GM12878 (cell line): ENCODE results near the gene SRPK2. TPM values are rescaled to one million over a fixed set of nuclear protein-coding genes. Genes with fewer than 3 reads are reported as not detected.

Experiments used
- ATAC-seq: fragments of 200-7000 bp; cut with Tn5 transposase; 3 replicates; pipeline ENCODE4 v1.9.1; 2020; ENCODE audit warnings: mild to moderate bottlenecking, moderate library complexity
- BruUV-seq: library from RNA; stranded (reverse); fragments of 400-500 nt; replicated peaks from 2 replicates; lab custom pipeline; 2021; lab: Mats Ljungman, UMichigan
- CTCF ChIA-PET: fragments of 300-600 bp; sonication (Branson Sonifier 250); formaldehyde crosslinking; extraction: SDS; loops from one replicate; lab custom pipeline; 2021; ENCODE audit warnings: inconsistent platforms; lab: Yijun Ruan, JAX
- POLR2A ChIA-PET: fragments of 350-600 bp; formaldehyde crosslinking; extraction: SDS; loops from one replicate; lab custom pipeline; 2021; ENCODE audit warnings: inconsistent platforms; lab: Charles Lee
- RAD21 ChIA-PET: fragments of 300-600 bp; sonication (Branson Sonifier 250); formaldehyde crosslinking; loops from one replicate; lab custom pipeline; 2023; ENCODE audit warnings: antibody characterized with exemption; ENCODE audit not compliant: unreplicated experiment; lab: Charles Lee
- SMC1A ChIA-PET: fragments of 300-600 bp; sonication (Branson Sonifier 250); formaldehyde crosslinking; loops from one replicate; lab custom pipeline; 2023; ENCODE audit not compliant: unreplicated experiment, uncharacterized antibody; lab: Charles Lee
- DNase-seq: peaks from one replicate; pipeline ENCODE4 v3.0.0-alpha.2; 2011; ENCODE audit warnings: low read depth, low spot score
- FAIRE-seq: peaks from 3 replicates; lab custom pipeline; 2011; peaks lifted over from hg19 to GRCh38; lab: Jason Lieb, UNC
- H2AFZ ChIP-seq: 2 replicates; pipeline ENCODE4 v1.6.0; 2011; ENCODE audit warnings: low read depth, low read length, control low read depth; ENCODE audit not compliant: control insufficient read depth
- H3K27ac ChIP-seq: 2 replicates; pipeline ENCODE4 v1.5.1; 2011; ENCODE audit warnings: control low read depth; ENCODE audit not compliant: control insufficient read depth, insufficient read depth
- H3K27me3 ChIP-seq, 2 experiments: replicated peaks in 1 of 2; 2 replicates each; pipeline versions ENCODE4 v1.6.0 to v1.6.1; 2011; ENCODE audit warnings: low read length in 1 of 2; ENCODE audit not compliant: control insufficient read depth in 2 of 2, insufficient read depth in 2 of 2
- H3K36me3 ChIP-seq, 2 experiments: 2 replicates each; pipeline ENCODE4 v1.5.1; 2011; ENCODE audit warnings: low read length in 1 of 2; ENCODE audit not compliant: control insufficient read depth in 2 of 2, insufficient read depth in 2 of 2
- H3K4me1 ChIP-seq: 2 replicates; pipeline ENCODE4 v1.6.1; 2011; ENCODE audit warnings: mild to moderate bottlenecking, low read length, moderate library complexity, mixed read lengths; ENCODE audit not compliant: control insufficient read depth, insufficient read depth
- H3K4me2 ChIP-seq: 2 replicates; pipeline ENCODE4 v1.6.0; 2011; ENCODE audit warnings: control low read depth; ENCODE audit not compliant: control insufficient read depth, insufficient read depth
- H3K4me3 ChIP-seq: fragments of 200-600 bp; sonication (generic); 2 replicates; pipeline ENCODE4 v1.5.1; 2016
- H3K79me2 ChIP-seq: 2 replicates; pipeline ENCODE4 v1.6.0; 2011; ENCODE audit warnings: low read length; ENCODE audit not compliant: control insufficient read depth, insufficient read depth
- H3K9ac ChIP-seq: 2 replicates; pipeline ENCODE4 v1.8.0; 2011; ENCODE audit warnings: low read length, control low read depth, mixed read lengths; ENCODE audit not compliant: control insufficient read depth, insufficient read depth
- H3K9me3 ChIP-seq: replicated peaks from 3 replicates; pipeline ENCODE4 v1.5.1; 2011; ENCODE audit warnings: mild to moderate bottlenecking, low read length; ENCODE audit not compliant: control insufficient read depth, insufficient read depth
- H4K20me1 ChIP-seq: 2 replicates; pipeline ENCODE4 v1.6.0; 2011; ENCODE audit not compliant: control insufficient read depth, insufficient read depth
- ESRRA ChIP-seq: IDR thresholded peaks from 2 replicates; pipeline ENCODE4 v1.6.1; 2012; ENCODE audit warnings: mild to moderate bottlenecking, low read length, improper control_type of control experiment
- GATAD2B ChIP-seq: fragments of 450-650 bp; conservative IDR thresholded peaks from 2 replicates; pipeline ENCODE4 v1.6.1; 2017; ENCODE audit warnings: low read depth, mild to moderate bottlenecking, moderate library complexity
- KLF5 ChIP-seq: fragments of 450-650 bp; IDR thresholded peaks from 2 replicates; pipeline ENCODE4 v1.6.1; 2014; ENCODE audit warnings: mild to moderate bottlenecking; ENCODE audit not compliant: partially characterized antibody
- NR2C2 ChIP-seq: IDR thresholded peaks from 2 replicates; pipeline ENCODE4 v1.6.1; 2011; ENCODE audit warnings: borderline replicate concordance, low read depth; ENCODE audit not compliant: control insufficient read depth, insufficient read length
- POLR2AphosphoS2 ChIP-seq: IDR thresholded peaks from 2 replicates; pipeline ENCODE4 v1.6.1; 2011; ENCODE audit warnings: low read depth, mild to moderate bottlenecking, low read length, improper control_type of control experiment, moderate library complexity
- SREBF2 ChIP-seq: IDR thresholded peaks from 2 replicates; pipeline ENCODE4 v1.6.1; 2012; ENCODE audit warnings: mild to moderate bottlenecking, low read length
- SRF ChIP-seq, 2 experiments: IDR thresholded peaks; 2 replicates each; pipeline ENCODE4 v1.6.1; 2011; ENCODE audit warnings: low read depth in 2 of 2, low read length in 2 of 2, mild to moderate bottlenecking in 1 of 2, moderate library complexity in 1 of 2
- TARDBP ChIP-seq: IDR thresholded peaks from 2 replicates; pipeline ENCODE4 v1.6.1; 2016; ENCODE audit warnings: borderline replicate concordance
- ZBTB33 ChIP-seq: fragments of 450-650 bp; IDR thresholded peaks from 2 replicates; pipeline ENCODE4 v1.6.1; 2017; ENCODE audit warnings: mild to moderate bottlenecking
- ZZZ3 ChIP-seq: IDR thresholded peaks from 2 replicates; pipeline ENCODE4 v1.6.1; 2011; ENCODE audit warnings: low read depth; ENCODE audit not compliant: control insufficient read depth, insufficient read length
- WGBS: methylation state at CpG from one replicate; pipeline ENCODE4 v1.1.6; 2016; ENCODE audit warnings: low lambda C conversion rate; ENCODE audit not compliant: insufficient replicate concordance, insufficient coverage; ENCODE audit errors: missing lambda C conversion rate; 5-methylcytosine and 5-hydroxymethylcytosine counted together
- in situ Hi-C: fragments of 300-500 bp; cut with MboI; formaldehyde crosslinking; loops from 9 replicates; pipeline ENCODE4 v1.14.3; 2018; ENCODE audit warnings: mixed read lengths
- intact Hi-C: fragments of 100-400 bp; cut with micrococcal nuclease; formaldehyde crosslinking; loops from one replicate; pipeline ENCODE4 v1.14.2; 2022; ENCODE audit not compliant: unreplicated experiment
- polyA plus RNA-seq, 11 experiments: library from polyadenylated mRNA; depleted of rRNA in 4 of 11; unstranded in 6 of 11; stranded (reverse) in 5 of 11; fragments of >200 nt; fragmentation: Nextera tagmentation in 4 of 11; fragmentation: Illumina TruSeq in 1 of 11; extraction: Ambion mirVana in 4 of 11; extraction: Trizol in 1 of 11; gene quantifications; 1 replicate in 1 of 11; 2 replicates in 10 of 11; pipeline versions ENCODE4 v1.2.1 to v1.2.3, GENCODE V29; 2011 to 2016; ENCODE audit warnings: inconsistent platforms in 2 of 11, missing spikeins in 2 of 11, low read depth in 1 of 11
- total RNA-seq, 4 experiments: library from RNA; depleted of rRNA in 3 of 4; stranded (reverse); fragments of >200 nt in 3 of 4; fragmentation: Illumina TruSeq in 1 of 4; extraction: Trizol in 1 of 4; gene quantifications; 2 replicates each; pipeline versions ENCODE4 v1.2.1 to v1.2.3, GENCODE V29; 2013 to 2021
- TF ChIP-seq, protein P1 (sequence below): fragments of 450-650 bp; IDR thresholded peaks from 2 replicates; pipeline ENCODE4 v1.6.1; 2017; ENCODE audit warnings: mild to moderate bottlenecking, low read depth, inconsistent platforms; ENCODE audit not compliant: poor library complexity, severe bottlenecking
- TF ChIP-seq, protein P2 (sequence below): fragments of 450-650 bp; conservative IDR thresholded peaks from 2 replicates; pipeline ENCODE4 v1.6.1; 2017; ENCODE audit warnings: mild to moderate bottlenecking, moderate library complexity

Gene SRPK2
- total and polyA plus RNA-seq, 10 of the 15 experiments (the other 5 are each of a cell fraction or from before 2014, with no cell fraction given): 13.2 to 32.8 (median 24.5) TPM

DNA sequence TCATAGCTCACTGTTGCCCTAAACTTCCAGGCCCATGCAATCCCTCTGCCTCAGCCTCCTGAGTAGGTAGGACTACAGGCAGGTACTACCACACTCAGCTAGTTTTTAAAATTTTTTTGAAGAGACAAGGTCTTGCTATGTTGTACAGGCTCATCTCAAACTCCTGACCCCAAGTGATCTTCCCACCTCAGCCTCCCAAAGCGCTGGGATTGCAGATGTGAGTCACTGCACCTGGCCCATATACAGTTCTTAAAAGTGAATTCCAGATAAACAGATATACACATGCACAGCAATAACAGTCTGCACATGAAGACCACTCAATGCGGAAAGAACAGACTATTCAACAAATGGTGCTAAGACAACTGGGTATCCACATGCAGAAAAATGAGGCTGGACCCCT, 67.8 kb downstream of the SRPK2 start:
- DNase-seq: no peak
- Histone ChIP-seq H3K27ac (no peak overlapping the region), H3K4me2 (no peak overlapping the region), H3K4me1 (peaks cover 10% of the 10 kb centered on the region), H4K20me1 (no peaks in the 10 kb centered on the region), H3K9ac (no peak overlapping the region), H3K4me3 (no peak overlapping the region), H3K36me3 (no peaks in the 10 kb centered on the region), H3K9me3 (no peaks in the 10 kb centered on the region; the same call in 2 of the 3 replicates), H2AFZ (no peak overlapping the region), H3K79me2 (peaks cover 23% of the 10 kb centered on the region), H3K27me3 (no peaks in the 10 kb centered on the region)
- ChIA-PET CTCF (interaction anchor here (1.0 to 2.2 kb wide), 9 partner anchors 13 to 340 kb away, joined by 3 to 13 read pairs (median 4); partner anchors contain the start of gene RINT1), POLR2A (interaction anchor here (0.5 to 3.7 kb wide), 4 partner anchors 13 to 36 kb away, joined by 3 to 22 read pairs (median 4); no protein-coding TSS in a partner anchor), SMC1A (interaction anchor here (0.6 to 2.4 kb wide), 17 partner anchors 8 to 340 kb away, joined by 3 to 16 read pairs (median 4); no protein-coding TSS in a partner anchor), RAD21 (interaction anchor here (0.7 to 2.1 kb wide), 7 partner anchors 8 to 96 kb away, joined by 3 to 9 read pairs (median 5); no protein-coding TSS in a partner anchor)
- FAIRE-seq: no peak
- no peak for TF ChIP-seq SREBF2
- no peak for TF ChIP-seq TARDBP
- no peak for TF ChIP-seq POLR2AphosphoS2
- no peak for TF ChIP-seq KLF5
- no peak for TF ChIP-seq GATAD2B
- TF ChIP-seq ESRRA: no peak
- TF ChIP-seq SRF (IDR thresholded peaks at IDR 0.05; ENCODE audit: low read depth in 2 of 2, low read length in 2 of 2): no peak
- no peak for TF ChIP-seq ZZZ3
- TF ChIP-seq NR2C2: no peak
- TF ChIP-seq ZBTB33: no peak
- TF ChIP-seq, protein P1, sequence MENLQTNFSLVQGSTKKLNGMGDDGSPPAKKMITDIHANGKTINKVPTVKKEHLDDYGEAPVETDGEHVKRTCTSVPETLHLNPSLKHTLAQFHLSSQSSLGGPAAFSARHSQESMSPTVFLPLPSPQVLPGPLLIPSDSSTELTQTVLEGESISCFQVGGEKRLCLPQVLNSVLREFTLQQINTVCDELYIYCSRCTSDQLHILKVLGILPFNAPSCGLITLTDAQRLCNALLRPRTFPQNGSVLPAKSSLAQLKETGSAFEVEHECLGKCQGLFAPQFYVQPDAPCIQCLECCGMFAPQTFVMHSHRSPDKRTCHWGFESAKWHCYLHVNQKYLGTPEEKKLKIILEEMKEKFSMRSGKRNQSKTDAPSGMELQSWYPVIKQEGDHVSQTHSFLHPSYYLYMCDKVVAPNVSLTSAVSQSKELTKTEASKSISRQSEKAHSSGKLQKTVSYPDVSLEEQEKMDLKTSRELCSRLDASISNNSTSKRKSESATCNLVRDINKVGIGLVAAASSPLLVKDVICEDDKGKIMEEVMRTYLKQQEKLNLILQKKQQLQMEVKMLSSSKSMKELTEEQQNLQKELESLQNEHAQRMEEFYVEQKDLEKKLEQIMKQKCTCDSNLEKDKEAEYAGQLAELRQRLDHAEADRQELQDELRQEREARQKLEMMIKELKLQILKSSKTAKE: no peak
- TF ChIP-seq, protein P2, sequence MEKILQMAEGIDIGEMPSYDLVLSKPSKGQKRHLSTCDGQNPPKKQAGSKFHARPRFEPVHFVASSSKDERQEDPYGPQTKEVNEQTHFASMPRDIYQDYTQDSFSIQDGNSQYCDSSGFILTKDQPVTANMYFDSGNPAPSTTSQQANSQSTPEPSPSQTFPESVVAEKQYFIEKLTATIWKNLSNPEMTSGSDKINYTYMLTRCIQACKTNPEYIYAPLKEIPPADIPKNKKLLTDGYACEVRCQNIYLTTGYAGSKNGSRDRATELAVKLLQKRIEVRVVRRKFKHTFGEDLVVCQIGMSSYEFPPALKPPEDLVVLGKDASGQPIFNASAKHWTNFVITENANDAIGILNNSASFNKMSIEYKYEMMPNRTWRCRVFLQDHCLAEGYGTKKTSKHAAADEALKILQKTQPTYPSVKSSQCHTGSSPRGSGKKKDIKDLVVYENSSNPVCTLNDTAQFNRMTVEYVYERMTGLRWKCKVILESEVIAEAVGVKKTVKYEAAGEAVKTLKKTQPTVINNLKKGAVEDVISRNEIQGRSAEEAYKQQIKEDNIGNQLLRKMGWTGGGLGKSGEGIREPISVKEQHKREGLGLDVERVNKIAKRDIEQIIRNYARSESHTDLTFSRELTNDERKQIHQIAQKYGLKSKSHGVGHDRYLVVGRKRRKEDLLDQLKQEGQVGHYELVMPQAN: no peak
- BruUV-seq: no TSS peak
- 97% methylated on average over 2 of the region's 2 CpGs for WGBS
- in situ Hi-C loops (no loop called here), intact Hi-C loops (no loop called here)
- no peak for ATAC-seq
